Measurements from ENCODE around the gene ASIC3. TPM values are rescaled to one million over a fixed set of nuclear protein-coding genes. Genes with fewer than 3 reads are reported as not detected.

ASIC3 gene
- total RNA-seq = 1 to 10 TPM; 3.7 to 5.3 TPM

DNA sequence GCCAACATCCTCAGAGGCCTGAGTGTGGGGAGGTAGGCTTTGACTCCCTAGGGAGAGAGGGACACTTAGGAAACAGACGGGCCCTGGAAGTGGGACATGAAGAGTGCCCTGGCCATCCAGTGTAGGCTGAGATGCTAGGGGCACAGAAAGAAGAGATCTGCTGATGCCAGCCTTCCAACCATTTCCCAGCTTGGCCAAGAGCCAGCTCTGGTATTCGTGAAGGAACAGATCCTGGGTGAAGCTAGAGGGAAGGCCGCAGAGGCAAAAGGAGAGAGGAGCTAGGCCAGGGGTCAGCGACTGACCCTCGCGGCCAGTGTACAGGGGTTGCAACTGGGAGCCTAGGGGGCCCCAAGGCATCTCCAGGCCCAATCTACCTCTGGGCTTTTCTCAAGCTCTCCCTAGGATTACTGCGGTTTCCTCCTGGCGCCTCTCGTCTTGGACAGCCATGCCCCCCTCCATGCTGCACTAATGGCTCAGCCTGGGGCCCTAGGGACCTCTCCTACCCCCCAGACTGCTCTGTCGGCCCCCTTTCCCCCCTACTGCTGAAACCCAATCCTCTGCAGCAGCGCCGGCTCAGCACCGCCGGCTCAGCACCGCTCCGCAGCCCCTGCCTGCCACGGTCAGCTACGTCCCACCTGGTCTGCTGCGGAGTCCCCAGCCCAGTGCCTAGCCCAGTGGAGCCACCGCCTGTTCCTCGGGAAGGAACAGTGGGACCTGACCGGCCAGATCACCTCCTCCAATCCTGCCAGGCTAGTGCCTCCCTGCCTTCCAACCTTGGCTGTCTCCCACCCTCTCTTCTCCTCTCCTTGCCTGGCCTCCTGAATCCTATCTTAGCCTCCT lies at the start of gene ASIC3:
TSS of gene ASIC3 (plus strand) at position 556 of the 840 bp plus-strand sequence. CDS start 355 bp downstream, outside the sequence.

DNA sequence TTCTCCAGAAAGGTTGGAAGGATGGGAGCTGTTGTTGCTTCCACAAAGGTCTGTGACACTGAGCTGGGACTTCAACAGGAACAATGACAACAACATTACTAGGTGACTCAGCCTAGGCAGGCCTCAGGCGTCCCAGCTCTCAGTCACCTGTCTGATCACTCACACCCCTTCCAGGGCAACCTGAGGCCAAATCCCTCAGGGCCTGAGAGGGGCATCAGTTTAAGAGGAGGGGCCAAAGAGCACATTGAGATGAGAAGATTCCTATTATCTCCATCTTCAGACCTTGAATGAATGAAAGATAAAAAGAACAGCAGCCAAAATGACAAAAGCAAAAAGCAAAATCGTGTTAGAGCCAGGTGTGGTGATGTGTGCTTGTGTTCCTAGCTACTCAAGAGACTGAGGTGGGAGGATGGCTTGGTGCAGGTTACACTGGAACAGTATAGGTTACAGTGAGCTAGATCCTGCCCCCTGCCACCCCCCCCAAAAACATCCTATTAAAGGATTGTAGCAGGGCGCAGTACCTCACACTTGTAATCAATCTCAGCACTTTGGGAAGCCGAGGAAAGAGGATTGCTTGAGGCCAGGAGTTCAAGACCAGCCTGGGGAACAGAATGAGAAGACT lies 23.8 kb upstream of the ASIC3 start, which contains the start of gene ATG9B:
TSS of gene ATG9B (minus strand) at position 60 of the 622 bp plus-strand sequence. CDS start 71 bp downstream, outside the sequence.

DNA sequence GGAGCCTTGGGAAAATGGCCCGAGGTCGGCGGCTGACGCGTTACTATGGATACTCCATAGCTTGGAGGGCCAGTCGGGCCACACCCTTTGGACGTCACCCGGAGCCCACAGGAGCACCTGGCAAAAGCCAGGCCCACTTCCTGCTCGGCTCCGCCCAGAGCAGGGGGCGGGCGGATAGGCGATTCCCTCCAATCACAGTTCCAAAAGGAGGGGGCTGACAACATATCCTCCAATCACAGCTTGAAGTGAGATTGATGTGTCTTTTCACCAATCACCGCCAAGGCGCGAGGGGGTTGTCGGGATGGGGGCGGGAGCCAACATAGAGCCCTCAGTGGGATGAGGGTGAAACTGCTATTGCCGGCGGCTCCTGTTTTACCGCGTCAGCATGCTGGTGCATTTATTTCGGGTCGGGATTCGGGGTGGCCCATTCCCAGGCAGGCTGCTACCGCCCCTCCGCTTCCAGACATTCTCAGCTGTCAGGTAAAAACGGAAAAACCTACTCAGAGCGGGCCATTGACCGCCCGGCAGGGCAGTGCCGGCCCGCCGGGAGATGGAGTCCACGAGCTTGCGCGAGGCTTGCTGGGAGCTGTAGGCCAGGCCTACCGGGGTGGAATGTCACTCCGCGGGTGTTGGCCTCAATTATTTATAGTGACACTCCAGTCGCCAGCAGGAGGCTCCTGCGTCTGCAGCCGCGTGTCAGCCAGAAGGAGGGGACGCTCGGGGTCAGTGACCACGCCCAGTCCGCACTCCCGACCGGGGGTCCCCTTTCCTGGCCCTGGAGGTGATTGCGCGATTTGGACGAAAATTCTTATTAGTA lies 20.0 kb upstream of the ASIC3 start, which contains the start of gene ABCB8:
TSS of gene ABCB8 (plus strand) at position 320 of the 817 bp plus-strand sequence. CDS start at position 386, 66 bp downstream.

DNA sequence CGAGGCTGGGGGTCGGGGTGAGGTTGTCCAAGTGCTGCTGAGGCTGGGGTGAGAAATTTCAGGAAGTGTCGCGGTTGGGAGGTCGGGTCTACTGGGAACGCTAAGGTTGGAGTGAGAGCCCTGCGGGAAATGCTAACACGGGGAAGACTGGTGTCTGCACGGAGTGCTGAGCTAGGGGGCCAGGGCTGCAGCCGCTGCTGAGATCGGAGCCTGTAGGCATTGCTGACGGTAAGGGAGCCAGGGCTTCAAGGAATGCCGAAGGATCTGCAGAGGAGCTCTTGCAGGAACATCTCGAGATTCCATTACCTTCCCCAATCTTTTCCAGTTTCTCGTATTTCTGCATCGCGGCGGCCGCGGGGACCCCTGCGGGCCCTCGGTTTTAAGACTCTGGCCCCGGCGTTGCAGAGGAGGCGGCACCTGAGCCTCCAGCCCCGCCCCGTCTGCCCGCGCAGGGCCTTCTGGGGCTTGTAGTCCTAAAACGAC lies 9.2 kb downstream of the ASIC3 start, which contains the start of gene CDK5:
TSS of gene CDK5 (minus strand) at position 392 of the 483 bp plus-strand sequence. CDS start at position 343, 49 bp downstream.

DNA sequence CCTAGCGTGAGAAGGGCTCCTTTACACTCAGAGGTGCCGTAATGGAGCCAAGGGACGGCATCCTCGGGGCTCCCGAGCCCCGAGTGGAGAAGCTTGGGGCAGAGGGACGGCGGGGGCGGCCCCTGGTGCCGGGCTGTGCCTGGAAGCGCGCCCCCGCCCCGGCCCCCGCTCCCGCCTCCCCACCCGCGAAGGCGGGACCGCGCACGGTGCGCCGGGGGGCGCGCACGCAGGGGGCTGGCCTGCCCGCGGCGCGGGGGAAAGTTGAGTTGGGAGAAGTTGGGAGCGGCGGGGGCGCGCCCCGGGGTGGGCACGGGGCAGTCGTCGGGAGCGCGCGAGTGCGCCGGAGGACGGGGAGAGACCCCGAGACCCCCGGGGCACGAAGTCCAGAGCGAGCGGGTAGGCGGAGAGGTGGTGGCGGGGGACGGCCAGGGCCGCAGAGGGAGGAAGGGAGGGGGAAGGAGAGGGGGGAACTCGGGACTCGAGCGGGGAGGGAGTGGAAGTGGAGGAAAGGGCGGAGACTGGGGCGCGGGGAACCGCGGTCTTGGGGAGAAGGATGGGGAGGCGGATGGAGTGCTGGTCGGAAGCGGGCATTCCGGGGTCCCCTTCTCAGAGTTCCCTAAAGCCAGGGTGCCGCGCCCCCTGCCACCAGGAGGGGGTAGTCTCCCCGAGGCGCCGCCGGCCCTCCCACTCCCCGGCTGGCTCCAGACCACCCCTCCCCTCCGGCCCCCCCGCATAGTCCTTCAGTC lies 11.2 kb downstream of the ASIC3 start, which contains the start of gene SLC4A2:
TSS of gene SLC4A2 (plus strand) at position 223 of the 746 bp plus-strand sequence. CDS start 2,399 bp downstream, outside the sequence.

DNA sequence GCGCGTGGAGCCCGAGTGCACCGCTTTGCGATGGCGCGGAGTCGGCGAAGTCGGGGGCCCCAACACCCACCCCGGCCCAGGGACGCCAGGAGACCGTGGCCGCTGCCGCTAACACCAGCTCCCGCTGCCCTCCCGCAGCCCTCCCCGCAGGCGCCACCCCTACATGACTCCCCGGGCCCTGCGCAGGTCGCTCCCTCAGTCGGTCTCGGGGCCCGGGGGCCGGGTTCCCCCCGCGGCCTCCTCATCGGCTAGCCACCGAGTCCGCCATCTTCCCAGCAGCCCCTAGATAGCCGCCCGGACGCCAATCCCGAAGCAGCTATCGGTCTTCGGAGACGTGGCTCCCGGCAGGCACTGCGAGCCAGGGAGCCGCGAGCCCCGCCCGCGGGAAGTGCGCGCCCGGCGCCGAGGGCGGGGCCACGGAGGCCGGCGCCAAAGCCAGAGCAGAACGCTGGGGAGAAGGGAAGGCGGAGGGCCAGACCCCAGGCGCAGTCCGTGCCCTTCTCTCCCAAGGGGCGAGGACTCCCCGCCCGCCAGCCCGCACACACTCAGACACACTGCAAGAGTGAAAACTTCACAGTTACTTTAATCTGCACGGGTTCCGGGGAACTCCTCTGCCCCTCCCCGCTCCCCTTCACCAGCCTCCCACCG lies 32.3 kb downstream of the ASIC3 start, which contains the start of gene FASTK:
TSS of gene FASTK (minus strand) at position 288 of the 648 bp plus-strand sequence. CDS start at position 245, 43 bp downstream.

DNA sequence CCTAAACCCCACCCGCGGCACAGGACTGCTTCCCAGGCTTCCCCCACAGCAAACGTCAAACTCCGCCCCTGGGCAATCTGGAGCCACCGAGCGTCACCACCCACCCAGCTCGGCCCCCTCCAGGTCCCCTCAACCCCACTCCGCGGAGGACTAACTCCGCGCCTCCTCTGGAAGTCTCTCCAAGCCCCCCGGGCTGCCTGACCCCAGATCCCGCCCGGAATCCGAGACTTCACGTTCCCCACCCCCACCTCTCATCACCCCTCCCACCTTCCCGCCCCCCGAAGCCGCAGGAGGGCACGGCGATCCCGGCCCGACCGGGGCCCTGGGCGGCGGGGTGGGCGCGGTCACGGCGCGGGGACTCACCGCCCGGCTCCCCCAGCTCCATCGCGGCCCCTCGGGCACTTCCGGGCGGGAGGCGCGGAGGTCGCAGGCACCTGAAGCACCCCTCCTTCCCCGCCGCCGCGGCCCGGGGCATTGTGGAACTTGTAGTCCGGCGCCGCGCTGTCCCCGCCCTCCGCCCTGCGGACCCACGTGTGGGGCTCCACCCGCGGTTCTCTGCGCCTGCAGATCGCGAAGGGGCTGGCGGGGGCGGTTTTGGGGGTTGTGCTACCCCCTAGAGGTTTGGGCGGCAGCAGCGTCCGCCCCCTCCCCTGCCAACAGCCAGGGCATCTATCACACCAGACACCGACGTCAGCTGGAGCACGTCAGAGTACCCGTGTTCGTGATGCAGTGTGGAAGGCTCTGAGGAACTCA lies 34.9 kb downstream of the ASIC3 start, which contains the start of gene TMUB1:
TSS of gene TMUB1 (minus strand) at position 423 of the 753 bp plus-strand sequence. CDS start 930 bp downstream, outside the sequence.

DNA sequence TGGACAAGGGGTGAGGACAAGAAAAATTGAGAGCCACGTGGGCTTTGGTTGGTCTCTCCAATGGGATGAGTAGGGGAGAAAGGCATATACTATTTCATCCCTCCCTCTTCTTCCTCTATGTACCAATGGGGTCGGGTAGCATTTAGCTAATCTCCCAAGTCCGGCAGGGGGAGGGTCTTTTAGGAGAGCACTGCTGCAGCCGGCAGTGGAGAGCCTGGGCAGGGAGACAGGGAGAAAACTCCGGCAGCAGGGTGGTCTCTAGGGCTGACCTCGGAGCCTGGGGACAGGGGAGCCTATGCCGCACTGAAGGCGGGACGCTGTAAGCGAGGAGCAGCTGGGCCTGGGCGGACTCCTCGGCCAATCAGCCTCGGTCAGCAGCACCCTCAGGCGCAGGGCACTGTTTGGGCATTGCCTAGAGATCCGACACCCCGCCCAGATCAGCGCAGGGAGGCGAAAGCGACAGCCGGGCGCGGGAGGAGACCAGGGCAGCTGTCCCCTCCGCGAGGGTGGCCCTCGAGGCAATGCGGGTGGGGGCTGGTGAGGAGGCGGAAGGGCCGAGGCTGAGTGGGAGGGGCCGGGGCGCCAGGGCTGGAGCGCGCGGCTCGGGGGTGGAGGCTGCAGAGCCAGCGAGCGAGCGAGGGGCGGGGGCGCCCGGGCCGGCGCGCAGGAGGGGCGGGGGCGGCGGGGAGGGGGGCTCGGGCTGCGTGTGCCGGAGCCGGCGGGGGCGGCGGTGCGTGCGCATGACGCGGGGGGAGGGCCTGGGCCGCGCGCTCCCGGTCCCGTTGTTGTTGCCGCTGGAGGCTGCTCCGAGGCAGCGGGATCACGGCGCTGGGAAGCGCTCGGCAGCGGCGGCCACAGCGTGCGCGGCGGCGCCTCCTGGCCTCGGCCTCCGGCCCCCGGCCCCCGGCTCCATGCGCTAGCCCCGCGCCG lies 37.6 kb downstream of the ASIC3 start, which contains the start of gene AGAP3:
TSS of gene AGAP3 (plus strand) at position 785 of the 930 bp plus-strand sequence. CDS start 267 bp downstream, outside the sequence.

Other genes starting within 250 kb of the ASIC3 start
- not detected for gene TMEM176B, start 248.2 kb upstream of the ASIC3 start, total RNA-seq
- not detected for gene TMEM176A, start 247.8 kb upstream of the ASIC3 start, total RNA-seq
- not detected for gene AOC1, start 196.0 kb upstream of the ASIC3 start, total RNA-seq
- gene KCNH2, start 70.2 kb upstream of the ASIC3 start, total RNA-seq = under 1 TPM; 0.73 to 0.75 TPM
- 10 to 100 TPM; 31.9 to 38.1 TPM for gene NOS3, start 57.5 kb upstream of the ASIC3 start, total RNA-seq
- gene ATG9B, start 24.0 kb upstream of the ASIC3 start, total RNA-seq = 10 to 100 TPM; 14.4 to 15.7 TPM
- gene ABCB8, start 20.1 kb upstream of the ASIC3 start, total RNA-seq = 10 to 100 TPM; 56.1 to 57.4 TPM
- gene CDK5, start 9.4 kb downstream of the ASIC3 start, total RNA-seq = 10 to 100 TPM; 17.5 to 19.8 TPM
- 100 to 1,000 TPM; 103 to 106 TPM for gene SLC4A2, start 11.1 kb downstream of the ASIC3 start, total RNA-seq
- gene FASTK, start 32.3 kb downstream of the ASIC3 start, total RNA-seq = 10 to 100 TPM; 73.5 to 81.0 TPM
- 10 to 100 TPM; 63.6 to 71.8 TPM for gene TMUB1, start 35.0 kb downstream of the ASIC3 start, total RNA-seq
- 10 to 100 TPM; 23.4 to 23.9 TPM for gene AGAP3, start 37.9 kb downstream of the ASIC3 start, total RNA-seq
- not detected for gene GBX1, start 119.2 kb downstream of the ASIC3 start, total RNA-seq
- gene ASB10, start 138.7 kb downstream of the ASIC3 start, total RNA-seq = not detected
- under 1 TPM in 1 of 2 experiments, not detected in 1; 0.88 TPM for gene H2BK1, start 162.0 kb downstream of the ASIC3 start, total RNA-seq
- 10 to 100 TPM; 25.1 TPM for gene ABCF2, start 178.7 kb downstream of the ASIC3 start, total RNA-seq
- 10 to 100 TPM; 41.0 to 43.6 TPM for gene CHPF2, start 184.0 kb downstream of the ASIC3 start, total RNA-seq
- 1 to 10 TPM; 2.3 to 2.4 TPM for gene SMARCD3, start 200.2 kb downstream of the ASIC3 start, total RNA-seq

Data from activated naive CD4-positive, alpha-beta T cell treated with anti-CD3 and anti-CD28 coated beads, Interleukin-2, amount 10 ng/mL, durations not matched to agents 5 hours and 36 hours (primary cell).